Tibial nerve (tissue), 4 donors: ENCODE data around the gene CRYGS.

Source experiments
- EP300 ChIP-seq, 2 donors: sonication (generic); formaldehyde crosslinking; IDR thresholded peaks; one replicate each; pipeline ENCODE4 v1.6.1; 2017; ENCODE audit warnings: antibody characterized with exemption in 2 of 2, mild to moderate bottlenecking in 1 of 2
- POLR2A ChIP-seq, 2 donors: fragments of 450-650 bp; IDR thresholded peaks; one replicate each; pipeline ENCODE4 v1.6.1; 2017; ENCODE audit warnings: antibody characterized with exemption in 2 of 2, mild to moderate bottlenecking in 2 of 2, moderate library complexity in 2 of 2
- TF ChIP-seq, protein P1 (sequence below), 5 experiments: fragments of 200-600 bp in 3 of 5; fragments of 450-650 bp in 2 of 5; sonication (generic) in 3 of 5; IDR thresholded peaks; one replicate each; pipeline ENCODE4 v1.5.1; 2016 to 2019; ENCODE audit warnings: antibody characterized with exemption in 5 of 5, mild to moderate bottlenecking in 3 of 5, moderate library complexity in 2 of 5

DNA sequence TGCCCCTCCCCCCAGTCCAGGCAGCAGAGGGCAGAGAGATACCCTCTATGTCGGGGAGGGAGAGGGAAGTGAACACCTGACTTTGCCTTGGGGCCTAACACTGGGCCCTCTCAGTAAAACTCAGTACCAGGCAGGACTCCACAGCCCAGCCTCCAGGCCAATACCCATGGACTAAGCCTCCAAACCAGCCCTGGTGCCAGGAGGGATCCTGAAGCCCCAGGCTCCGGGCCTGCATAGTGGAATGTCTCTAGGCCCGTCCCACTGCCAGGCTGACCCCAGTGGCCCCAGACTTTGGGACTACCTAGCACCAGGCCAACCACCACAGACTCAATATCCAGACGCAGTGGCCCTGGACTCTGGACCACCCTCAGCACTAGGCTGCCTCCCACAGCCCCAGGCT lies 46.6 kb downstream of the CRYGS start:
- TF ChIP-seq, protein P1, sequence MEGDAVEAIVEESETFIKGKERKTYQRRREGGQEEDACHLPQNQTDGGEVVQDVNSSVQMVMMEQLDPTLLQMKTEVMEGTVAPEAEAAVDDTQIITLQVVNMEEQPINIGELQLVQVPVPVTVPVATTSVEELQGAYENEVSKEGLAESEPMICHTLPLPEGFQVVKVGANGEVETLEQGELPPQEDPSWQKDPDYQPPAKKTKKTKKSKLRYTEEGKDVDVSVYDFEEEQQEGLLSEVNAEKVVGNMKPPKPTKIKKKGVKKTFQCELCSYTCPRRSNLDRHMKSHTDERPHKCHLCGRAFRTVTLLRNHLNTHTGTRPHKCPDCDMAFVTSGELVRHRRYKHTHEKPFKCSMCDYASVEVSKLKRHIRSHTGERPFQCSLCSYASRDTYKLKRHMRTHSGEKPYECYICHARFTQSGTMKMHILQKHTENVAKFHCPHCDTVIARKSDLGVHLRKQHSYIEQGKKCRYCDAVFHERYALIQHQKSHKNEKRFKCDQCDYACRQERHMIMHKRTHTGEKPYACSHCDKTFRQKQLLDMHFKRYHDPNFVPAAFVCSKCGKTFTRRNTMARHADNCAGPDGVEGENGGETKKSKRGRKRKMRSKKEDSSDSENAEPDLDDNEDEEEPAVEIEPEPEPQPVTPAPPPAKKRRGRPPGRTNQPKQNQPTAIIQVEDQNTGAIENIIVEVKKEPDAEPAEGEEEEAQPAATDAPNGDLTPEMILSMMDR (IDR thresholded peaks at IDR 0.05) = no peak
- TF ChIP-seq EP300 (IDR thresholded peaks at IDR 0.05) (no peak), POLR2A (IDR thresholded peaks at IDR 0.05) (no peak)
